Uterus (tissue), 2 donors: Measurements from ENCODE around the gene WDR7.

Source experiments
- POLR2A ChIP-seq, 2 donors: fragments of 450-650 bp; IDR thresholded peaks; one replicate each; pipeline ENCODE4 v1.6.1; 2016; ENCODE audit warnings: antibody characterized with exemption in 2 of 2, mild to moderate bottlenecking in 1 of 2, moderate library complexity in 1 of 2
- TF ChIP-seq, protein P1 (sequence below), 4 experiments: fragments of 200-600 bp in 2 of 4; fragments of 450-650 bp in 2 of 4; sonication (generic) in 2 of 4; IDR thresholded peaks; one replicate each; pipeline ENCODE4 v1.5.1; 2016 to 2019; ENCODE audit warnings: antibody characterized with exemption in 4 of 4, mild to moderate bottlenecking in 2 of 4, moderate library complexity in 1 of 4

DNA sequence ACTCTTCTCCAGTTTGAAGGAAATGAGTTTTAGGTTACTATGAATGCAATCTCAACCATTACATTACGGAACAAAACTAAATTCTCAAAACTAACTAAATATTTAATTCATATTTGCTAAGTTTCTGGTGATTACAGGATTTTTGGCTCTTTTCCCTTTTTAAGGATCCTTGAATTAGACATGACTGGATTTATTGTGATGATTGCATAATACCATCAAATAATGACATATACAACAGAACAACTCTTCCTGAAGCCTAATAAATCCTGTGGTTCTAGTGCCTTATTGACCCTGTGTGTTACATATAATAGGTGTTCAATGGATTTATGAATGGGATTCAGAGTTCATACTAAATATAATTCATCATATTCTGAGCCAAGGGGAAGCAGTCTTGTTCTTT, 90.5 kb downstream of the WDR7 start:
- TF ChIP-seq, protein P1, sequence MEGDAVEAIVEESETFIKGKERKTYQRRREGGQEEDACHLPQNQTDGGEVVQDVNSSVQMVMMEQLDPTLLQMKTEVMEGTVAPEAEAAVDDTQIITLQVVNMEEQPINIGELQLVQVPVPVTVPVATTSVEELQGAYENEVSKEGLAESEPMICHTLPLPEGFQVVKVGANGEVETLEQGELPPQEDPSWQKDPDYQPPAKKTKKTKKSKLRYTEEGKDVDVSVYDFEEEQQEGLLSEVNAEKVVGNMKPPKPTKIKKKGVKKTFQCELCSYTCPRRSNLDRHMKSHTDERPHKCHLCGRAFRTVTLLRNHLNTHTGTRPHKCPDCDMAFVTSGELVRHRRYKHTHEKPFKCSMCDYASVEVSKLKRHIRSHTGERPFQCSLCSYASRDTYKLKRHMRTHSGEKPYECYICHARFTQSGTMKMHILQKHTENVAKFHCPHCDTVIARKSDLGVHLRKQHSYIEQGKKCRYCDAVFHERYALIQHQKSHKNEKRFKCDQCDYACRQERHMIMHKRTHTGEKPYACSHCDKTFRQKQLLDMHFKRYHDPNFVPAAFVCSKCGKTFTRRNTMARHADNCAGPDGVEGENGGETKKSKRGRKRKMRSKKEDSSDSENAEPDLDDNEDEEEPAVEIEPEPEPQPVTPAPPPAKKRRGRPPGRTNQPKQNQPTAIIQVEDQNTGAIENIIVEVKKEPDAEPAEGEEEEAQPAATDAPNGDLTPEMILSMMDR (IDR thresholded peaks at IDR 0.05), result no peak
- no peak for TF ChIP-seq POLR2A (IDR thresholded peaks at IDR 0.05)
